SIG-M5 (cell line): ENCODE results near the gene OR4D2.

Experiments used
- DNase-seq: peaks from one replicate; lab custom pipeline; 2025; lab: John Stamatoyannopoulos, UW

The OR4D2 gene

GRCh38 chr17:58174871-58175270 is 8.1 kb downstream of the OR4D2 start:
- DNase-seq = no peak

- no peak for DNase-seq
Measured at GRCh38 chr17:58176200-58176599, 9.4 kb downstream of the OR4D2 start.

- no peak for DNase-seq
Measured at GRCh38 chr17:58181796-58182195, 15.0 kb downstream of the OR4D2 start.

- DNase-seq = no peak
Measured at GRCh38 chr17:58183514-58183913, 16.7 kb downstream of the OR4D2 start.

GRCh38 chr17:58184308-58184985 is 17.7 kb downstream of the OR4D2 start:
- no peak for DNase-seq

- DNase-seq = no peak
Measured at GRCh38 chr17:58184986-58185761, 18.4 kb downstream of the OR4D2 start.

GRCh38 chr17:58186591-58186990 is 19.8 kb downstream of the OR4D2 start:
- DNase-seq = no peak

GRCh38 chr17:58187063-58187462 is 20.3 kb downstream of the OR4D2 start:
- DNase-seq = no peak

- DNase-seq = no peak
Measured at GRCh38 chr17:58187675-58188074, 20.9 kb downstream of the OR4D2 start.

- DNase-seq = no peak
Measured at GRCh38 chr17:58189436-58190146, 22.8 kb downstream of the OR4D2 start.

- DNase-seq = no peak
Measured at GRCh38 chr17:58191241-58191896, 24.6 kb downstream of the OR4D2 start.

- no peak for DNase-seq
Measured at GRCh38 chr17:58192612-58193011, 25.8 kb downstream of the OR4D2 start, which contains the start of gene EPX. TSS of gene EPX (plus strand) at chr17:58192726. CDS start at chr17:58192847, 121 bp downstream.

- DNase-seq = no peak
Measured at GRCh38 chr17:58193641-58194255, 27.0 kb downstream of the OR4D2 start.

GRCh38 chr17:58195518-58196123 is 28.8 kb downstream of the OR4D2 start:
- DNase-seq = no peak

GRCh38 chr17:58196610-58197009 is 29.8 kb downstream of the OR4D2 start:
- DNase-seq = no peak

- DNase-seq = no peak
Measured at GRCh38 chr17:58200024-58200633, 33.3 kb downstream of the OR4D2 start.

- DNase-seq = no peak
Measured at GRCh38 chr17:58202859-58203258, 36.1 kb downstream of the OR4D2 start.

GRCh38 chr17:58204796-58205195 is 38.0 kb downstream of the OR4D2 start:
- no peak for DNase-seq

- no peak for DNase-seq
Measured at GRCh38 chr17:58205936-58206335, 39.2 kb downstream of the OR4D2 start.

- DNase-seq = no peak
Measured at GRCh38 chr17:58207451-58207850, 40.7 kb downstream of the OR4D2 start.

- no peak for DNase-seq
Measured at GRCh38 chr17:58208344-58208743, 41.6 kb downstream of the OR4D2 start.
